K562 (cell line): ENCODE data around the gene PHOX2A. TPM values are rescaled to one million over a fixed set of nuclear protein-coding genes. Genes with fewer than 3 reads are reported as not detected.

Source experiments
- BRD4 ChIP-seq: fragments of 200-600 bp; sonication (generic); IDR thresholded peaks from 2 replicates; pipeline ENCODE4 v1.6.1; 2017; ENCODE audit warnings: inconsistent platforms
- CEBPB ChIP-seq: fragments of 450-650 bp; IDR thresholded peaks from 2 replicates; pipeline ENCODE4 v1.6.1; 2016; ENCODE audit warnings: missing genetic modification characterization, missing compliant biosample characterization
- MGA ChIP-seq: fragments of 450-650 bp; IDR thresholded peaks from 2 replicates; pipeline ENCODE4 v1.6.1; 2016; ENCODE audit warnings: mild to moderate bottlenecking, moderate library complexity
- polyA plus RNA-seq, 8 experiments: library from polyadenylated mRNA; depleted of rRNA in 4 of 8; stranded (reverse) in 5 of 8; unstranded in 3 of 8; fragments of >200 nt; fragmentation: Nextera tagmentation in 2 of 8; fragmentation: Illumina TruSeq in 1 of 8; extraction: Ambion mirVana in 2 of 8; extraction: Trizol in 1 of 8; gene quantifications; 2 replicates each; pipeline versions ENCODE4 v1.2.1 to v1.2.3, GENCODE V29; 2011 to 2014; ENCODE audit warnings: inconsistent platforms in 1 of 8, missing spikeins in 1 of 8
- total RNA-seq, 7 experiments: library from RNA; depleted of rRNA in 6 of 7; stranded (reverse); fragments of >200 nt in 6 of 7; fragmentation: Illumina TruSeq in 2 of 7; extraction: Trizol in 2 of 7; gene quantifications; 2 replicates each; pipeline versions ENCODE4 v1.2.1 to v1.2.3, GENCODE V29; 2011 to 2021; ENCODE audit warnings: low replicate concordance in 1 of 7

The PHOX2A gene
- total and polyA plus RNA-seq, 9 of the 15 experiments (the other 6 are each of a cell fraction or from before 2014, with no cell fraction given): not detected

GRCh38 chr11:72280037-72280436, 36.1 kb upstream of the PHOX2A start (continued):
- TF ChIP-seq MGA (no peak), BRD4 (no peak), CEBPB (tag) (0 out of 2 replicates have a peak, but pooled peaks have one; percentile 38)
